GM12872 (cell line): ENCODE data around the gene GTF2F1.

Source experiments
- CTCF ChIP-seq: IDR thresholded peaks from 3 replicates; pipeline ENCODE4 v1.5.1; 2011; ENCODE audit warnings: low read depth, mild to moderate bottlenecking, low read length, moderate library complexity; ENCODE audit not compliant: insufficient read depth

The GTF2F1 gene

GRCh38 chr19:6421075-6422014 lies 28.4 kb upstream of the GTF2F1 start:
- TF ChIP-seq CTCF: no peak

- no peak for TF ChIP-seq CTCF
Observed at GRCh38 chr19:6418562-6418932, 25.6 kb upstream of the GTF2F1 start.

- 0 out of 3 replicates have a peak, but pooled peaks have one; percentile 10 for TF ChIP-seq CTCF
Observed at GRCh38 chr19:6417713-6418561, 25.0 kb upstream of the GTF2F1 start.

GRCh38 chr19:6416658-6417405 lies 23.9 kb upstream of the GTF2F1 start:
- TF ChIP-seq CTCF: no peak

- TF ChIP-seq CTCF: no peak
Observed at GRCh38 chr19:6415591-6416190, 22.7 kb upstream of the GTF2F1 start.

GRCh38 chr19:6414793-6415590 lies 22.0 kb upstream of the GTF2F1 start:
- TF ChIP-seq CTCF: no peak
